Nephron (organoid): Measurements from ENCODE around the gene REG4.
A peak's percentile ranks its signal among the peaks of the same experiment; 100 is the strongest.
"Not testable (repeated sequence)": the region's sequence is repeated elsewhere in the genome, so short reads cannot be mapped to it uniquely, and the experiment has no call there.

Experiments used
- H3K27ac Mint-ChIP-seq, 3 experiments: 2 replicates each; pipeline ENCODE4 v1.8.0; 2020; ENCODE audit warnings: mixed read lengths in 3 of 3, mild to moderate bottlenecking in 2 of 3, moderate library complexity in 1 of 3
- H3K27me3 Mint-ChIP-seq: 2 replicates; pipeline ENCODE4 v1.8.0; 2021; ENCODE audit warnings: low read depth, mild to moderate bottlenecking, moderate library complexity, mixed read lengths
- H3K36me3 Mint-ChIP-seq: 2 replicates; pipeline ENCODE4 v1.8.0; 2020; ENCODE audit warnings: low read depth, mixed read lengths
- H3K4me1 Mint-ChIP-seq: 2 replicates; pipeline ENCODE4 v1.8.0; 2020; ENCODE audit warnings: mixed read lengths
- H3K4me3 Mint-ChIP-seq, 3 experiments: 2 replicates each; pipeline ENCODE4 v1.8.0; 2020; ENCODE audit warnings: mild to moderate bottlenecking in 3 of 3, mixed read lengths in 3 of 3, moderate library complexity in 2 of 3
- H3K9me3 Mint-ChIP-seq: 2 replicates; pipeline ENCODE4 v1.8.0; 2020; ENCODE audit warnings: mixed read lengths
- CTCF ChIP-seq, 3 experiments: fragments of 200-600 bp; sonication (generic); IDR thresholded peaks; one replicate each; pipeline ENCODE4 v1.5.0; 2021; ENCODE audit warnings: antibody characterized with exemption in 3 of 3; ENCODE audit not compliant: unreplicated experiment in 3 of 3

REG4 gene

GRCh38 chr1:119841306-119841705 is 30.0 kb upstream of the REG4 start:
- H3K4me1 Mint-ChIP-seq: peaks cover 31% of the 10 kb centered on the region
- H3K27me3 Mint-ChIP-seq: peaks cover 21% of the 10 kb centered on the region
- H3K27ac Mint-ChIP-seq: no peak overlapping the region
- no peaks in the 10 kb centered on the region for H3K9me3 Mint-ChIP-seq
- no peak overlapping the region for H3K4me3 Mint-ChIP-seq
- no peak for TF ChIP-seq CTCF (IDR thresholded peaks at IDR 0.05; ENCODE audit: unreplicated experiment in 3 of 3)
- H3K36me3 Mint-ChIP-seq: no peaks in the 10 kb centered on the region

- Mint-ChIP-seq H3K27ac (no peak overlapping the region), H3K9me3 (no peaks in the 10 kb centered on the region), H3K4me1 (peaks cover 31% of the 10 kb centered on the region), H3K27me3 (peaks cover 21% of the 10 kb centered on the region), H3K4me3 (no peak overlapping the region), H3K36me3 (no peaks in the 10 kb centered on the region)
- no peak for TF ChIP-seq CTCF (IDR thresholded peaks at IDR 0.05; ENCODE audit: unreplicated experiment in 3 of 3)
Measured at GRCh38 chr1:119840745-119841144, 29.5 kb upstream of the REG4 start.

- H3K27ac Mint-ChIP-seq: no peak overlapping the region
- peaks cover 21% of the 10 kb centered on the region for H3K27me3 Mint-ChIP-seq
- no peak overlapping the region for H3K4me3 Mint-ChIP-seq
- TF ChIP-seq CTCF (IDR thresholded peaks at IDR 0.05; ENCODE audit: unreplicated experiment in 3 of 3): no peak
- H3K4me1 Mint-ChIP-seq: peaks cover 31% of the 10 kb centered on the region
- no peaks in the 10 kb centered on the region for H3K9me3 Mint-ChIP-seq
- H3K36me3 Mint-ChIP-seq: no peaks in the 10 kb centered on the region
Measured at GRCh38 chr1:119838236-119838635, 27.0 kb upstream of the REG4 start.

GRCh38 chr1:119834990-119835389 is 23.7 kb upstream of the REG4 start:
- H3K36me3 Mint-ChIP-seq: no peaks in the 10 kb centered on the region
- H3K9me3 Mint-ChIP-seq: no peaks in the 10 kb centered on the region
- H3K4me1 Mint-ChIP-seq: peaks cover 24% of the 10 kb centered on the region
- peaks cover 9% of the 10 kb centered on the region for H3K27me3 Mint-ChIP-seq
- no peak overlapping the region for H3K27ac Mint-ChIP-seq
- no peak overlapping the region for H3K4me3 Mint-ChIP-seq
- TF ChIP-seq CTCF (IDR thresholded peaks at IDR 0.05; ENCODE audit: unreplicated experiment in 3 of 3): no peak

GRCh38 chr1:119831027-119831426 is 19.8 kb upstream of the REG4 start:
- no peaks in the 10 kb centered on the region for H3K9me3 Mint-ChIP-seq
- H3K4me1 Mint-ChIP-seq: peaks cover 22% of the 10 kb centered on the region
- no peaks in the 10 kb centered on the region for H3K36me3 Mint-ChIP-seq
- peak overlapping the region in 1 of 3 experiments; percentile 88 for H3K27ac Mint-ChIP-seq
- no peaks in the 10 kb centered on the region for H3K27me3 Mint-ChIP-seq
- H3K4me3 Mint-ChIP-seq: no peak overlapping the region
- TF ChIP-seq CTCF (IDR thresholded peaks at IDR 0.05; ENCODE audit: unreplicated experiment in 3 of 3): no peak

GRCh38 chr1:119829625-119830024 is 18.4 kb upstream of the REG4 start:
- Mint-ChIP-seq H3K27ac (peak overlapping the region; percentile 88 to 93 (median 92)), H3K27me3 (no peaks in the 10 kb centered on the region), H3K4me1 (peaks cover 22% of the 10 kb centered on the region), H3K9me3 (no peaks in the 10 kb centered on the region), H3K4me3 (peak overlapping the region in 2 of 3 experiments; percentile 28 to 38), H3K36me3 (no peaks in the 10 kb centered on the region)
- no peak for TF ChIP-seq CTCF (IDR thresholded peaks at IDR 0.05; ENCODE audit: unreplicated experiment in 3 of 3)

- not testable (repeated sequence) for H3K36me3 Mint-ChIP-seq, H3K9me3 Mint-ChIP-seq, H3K27me3 Mint-ChIP-seq
- H3K27ac Mint-ChIP-seq: peak overlapping the region; percentile 88 to 93 (median 92)
- H3K4me3 Mint-ChIP-seq: peak overlapping the region; percentile 5 to 63 (median 57)
- peaks cover 22% of the 10 kb centered on the region for H3K4me1 Mint-ChIP-seq
Measured at GRCh38 chr1:119829006-119829405, 17.7 kb upstream of the REG4 start.
